Cardiac fibroblast (primary cell): Measurements from ENCODE around the gene SMYD3.

Experiments
- DNase-seq, 2 donors: peaks; one replicate each; pipeline versions ENCODE4 v3.0.0 to v3.0.0-alpha.2; 2010; ENCODE audit warnings: low read depth in 2 of 2
- H3K4me3 ChIP-seq, 2 donors: replicated peaks in 1 of 2; 1 replicate in 1 of 2; 2 replicates in 1 of 2; pipeline ENCODE4 v1.5.1; 2011; ENCODE audit warnings: low read depth in 2 of 2, low read length in 2 of 2, mild to moderate bottlenecking in 2 of 2, moderate library complexity in 1 of 2
- TF ChIP-seq, protein P1 (sequence below): IDR thresholded peaks from one replicate; pipeline ENCODE4 v1.5.1; 2011; ENCODE audit warnings: low read depth, mild to moderate bottlenecking, low read length, inconsistent platforms

SMYD3 gene

DNA sequence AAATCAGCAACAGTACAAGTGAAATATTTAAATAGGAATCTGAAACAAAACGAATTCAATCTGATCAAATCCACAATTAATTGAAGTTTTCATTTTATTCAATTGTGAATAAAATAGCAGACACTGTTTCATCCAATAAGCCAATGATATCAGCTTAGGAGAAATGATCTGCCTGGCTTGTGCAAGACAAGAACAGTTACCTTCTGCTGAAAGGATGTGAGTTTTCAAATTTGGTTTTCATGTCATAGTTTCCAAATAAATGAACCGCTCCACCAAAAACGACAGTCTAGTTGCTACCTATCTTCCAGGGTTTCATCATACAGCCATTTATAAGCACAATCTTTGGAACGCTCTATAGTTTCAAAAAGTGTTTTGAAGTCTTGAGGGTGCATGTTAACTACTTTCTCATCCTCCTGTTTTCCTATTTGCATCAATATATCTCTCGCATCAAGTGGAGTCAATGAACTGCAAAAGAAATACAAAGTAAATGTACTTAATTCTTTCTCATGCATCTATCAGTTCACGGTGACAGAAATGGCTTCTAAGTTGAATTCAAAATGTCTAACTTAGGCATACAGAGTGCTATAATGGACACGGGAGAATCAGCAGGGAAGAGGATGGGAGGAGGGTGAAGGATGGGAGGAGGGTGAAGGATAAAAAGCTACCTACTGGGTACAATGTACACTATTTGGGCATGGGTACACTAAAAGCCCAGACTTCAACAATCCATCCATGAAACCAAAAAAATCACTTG is 33.8 kb upstream of the SMYD3 start:
- TF ChIP-seq, protein P1, sequence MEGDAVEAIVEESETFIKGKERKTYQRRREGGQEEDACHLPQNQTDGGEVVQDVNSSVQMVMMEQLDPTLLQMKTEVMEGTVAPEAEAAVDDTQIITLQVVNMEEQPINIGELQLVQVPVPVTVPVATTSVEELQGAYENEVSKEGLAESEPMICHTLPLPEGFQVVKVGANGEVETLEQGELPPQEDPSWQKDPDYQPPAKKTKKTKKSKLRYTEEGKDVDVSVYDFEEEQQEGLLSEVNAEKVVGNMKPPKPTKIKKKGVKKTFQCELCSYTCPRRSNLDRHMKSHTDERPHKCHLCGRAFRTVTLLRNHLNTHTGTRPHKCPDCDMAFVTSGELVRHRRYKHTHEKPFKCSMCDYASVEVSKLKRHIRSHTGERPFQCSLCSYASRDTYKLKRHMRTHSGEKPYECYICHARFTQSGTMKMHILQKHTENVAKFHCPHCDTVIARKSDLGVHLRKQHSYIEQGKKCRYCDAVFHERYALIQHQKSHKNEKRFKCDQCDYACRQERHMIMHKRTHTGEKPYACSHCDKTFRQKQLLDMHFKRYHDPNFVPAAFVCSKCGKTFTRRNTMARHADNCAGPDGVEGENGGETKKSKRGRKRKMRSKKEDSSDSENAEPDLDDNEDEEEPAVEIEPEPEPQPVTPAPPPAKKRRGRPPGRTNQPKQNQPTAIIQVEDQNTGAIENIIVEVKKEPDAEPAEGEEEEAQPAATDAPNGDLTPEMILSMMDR = no peak

DNA sequence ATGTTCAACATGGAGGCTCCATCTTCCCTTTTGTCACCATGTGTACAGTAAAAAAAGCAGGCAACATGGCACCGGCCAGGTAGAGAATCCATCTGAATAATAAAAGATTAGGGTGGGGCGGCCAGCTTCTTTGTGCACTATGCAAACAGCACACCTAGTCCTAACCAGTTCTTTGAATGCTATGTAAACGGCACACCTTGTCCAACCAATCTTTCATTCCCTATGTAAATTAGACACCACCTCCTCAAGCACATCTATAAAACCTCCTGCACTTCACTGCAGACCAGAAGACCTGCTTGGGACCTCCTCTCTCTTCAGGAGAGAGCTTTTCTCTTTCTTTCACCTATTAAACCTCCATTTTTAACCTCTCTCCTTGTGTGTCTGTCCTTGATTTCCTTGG is 30.8 kb upstream of the SMYD3 start:
- DNase-seq = no peak
- H3K4me3 ChIP-seq = no peak overlapping the region
- TF ChIP-seq, protein P1 = no peak

More for the DNA sequence above, 33.8 kb upstream of the SMYD3 start:
- no peak for DNase-seq
- H3K4me3 ChIP-seq = no peak overlapping the region

DNA sequence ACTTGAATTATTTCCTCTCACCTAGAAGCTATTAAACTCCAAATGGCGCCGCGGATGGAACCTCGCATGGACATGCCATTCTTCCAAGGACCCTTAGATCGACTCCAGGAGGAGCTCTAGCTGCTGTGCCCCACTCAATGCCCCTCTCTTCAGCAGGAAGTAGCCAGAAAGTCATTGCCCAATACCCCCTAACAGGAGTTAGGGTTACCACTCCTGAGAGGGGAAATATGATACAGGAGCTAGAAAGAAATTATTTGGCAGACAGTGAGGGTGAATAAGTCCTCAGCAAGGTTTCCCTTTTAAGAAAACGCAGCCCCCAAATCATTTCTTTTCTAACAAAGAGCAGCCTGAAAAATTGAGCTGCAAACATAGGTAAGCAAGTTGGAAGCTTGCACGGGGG is 30.4 kb upstream of the SMYD3 start:
- TF ChIP-seq, protein P1 = no peak
- no peak overlapping the region for H3K4me3 ChIP-seq
- no peak for DNase-seq

DNA sequence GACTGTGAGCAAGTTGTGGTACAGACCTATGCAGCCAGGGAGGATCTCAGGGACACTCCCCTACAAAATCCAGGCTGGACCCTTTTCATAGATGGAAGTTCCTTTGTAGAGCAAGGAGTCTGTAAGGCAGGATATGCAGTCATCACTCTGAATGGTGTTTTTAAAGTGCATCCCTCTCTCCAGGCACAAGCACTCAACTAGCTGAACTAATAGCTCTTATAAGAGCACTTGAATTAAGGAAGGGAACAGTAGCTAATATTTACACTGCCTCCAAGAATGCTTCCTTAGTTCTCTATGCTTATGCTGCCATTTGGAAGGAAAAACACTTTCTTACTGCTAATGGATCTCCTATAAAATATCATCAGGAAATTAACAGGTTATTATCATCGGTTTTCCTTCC is 27.0 kb upstream of the SMYD3 start:
- no peak overlapping the region for H3K4me3 ChIP-seq
- no peak for DNase-seq
- TF ChIP-seq, protein P1 = no peak

DNA sequence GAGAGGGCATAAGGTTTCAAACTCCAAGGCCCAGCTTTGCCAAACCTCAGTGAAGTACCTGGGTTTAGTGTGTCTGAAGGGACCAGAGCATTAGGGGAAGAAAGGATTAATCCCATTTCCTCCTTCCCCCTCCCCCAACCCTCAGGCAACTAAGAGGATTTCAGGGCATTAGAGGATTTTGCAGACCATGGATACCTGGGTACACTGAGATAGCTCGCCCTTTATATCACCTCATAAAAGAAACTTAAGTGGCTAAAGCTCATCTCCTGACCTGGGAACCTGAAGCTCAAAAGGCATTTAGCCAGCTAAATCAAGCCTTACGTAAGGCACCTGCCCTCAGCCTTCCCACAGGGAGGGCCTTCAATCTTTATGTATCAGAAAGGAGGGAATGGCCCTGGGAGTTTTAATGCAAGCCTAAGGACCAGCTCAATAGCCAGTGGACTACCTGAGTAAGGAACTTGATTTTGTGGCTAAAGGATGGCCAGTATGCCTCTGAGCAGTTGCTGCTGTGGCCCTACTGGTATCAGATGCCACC is 26.4 kb upstream of the SMYD3 start:
- H3K4me3 ChIP-seq = no peak overlapping the region
- TF ChIP-seq, protein P1 = no peak
- DNase-seq = no peak

DNA sequence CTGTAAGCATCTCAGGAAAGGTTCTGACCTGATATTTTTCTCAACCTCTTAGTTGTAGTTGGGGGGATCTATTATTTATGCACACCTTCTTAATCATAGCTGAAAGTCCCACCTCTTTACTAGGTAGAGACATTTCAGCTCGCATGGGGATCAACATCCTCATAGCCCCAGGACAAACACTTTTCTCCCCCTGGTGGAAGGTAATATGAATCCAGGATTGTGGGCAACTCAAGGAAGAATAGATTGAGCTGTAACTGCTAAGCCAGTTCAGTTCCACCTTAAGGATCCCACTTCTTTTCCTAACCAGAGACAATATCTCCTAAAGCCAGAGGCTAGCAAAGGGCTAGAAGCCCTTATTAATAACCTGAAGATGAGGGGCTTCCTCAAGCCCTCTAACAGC is 25.4 kb upstream of the SMYD3 start:
- DNase-seq = peak in 1 of 2 donors; percentile 6
- TF ChIP-seq, protein P1 = peak; percentile 21
- H3K4me3 ChIP-seq = no peak overlapping the region
